T-helper 22 cell (primary cell): ENCODE measurements around the gene PPP1R9B.

Source experiments
- DNase-seq: peaks from one replicate; pipeline ENCODE4 v3.0.0-alpha.2; 2020; ENCODE audit warnings: low read depth

PPP1R9B gene, protein sequence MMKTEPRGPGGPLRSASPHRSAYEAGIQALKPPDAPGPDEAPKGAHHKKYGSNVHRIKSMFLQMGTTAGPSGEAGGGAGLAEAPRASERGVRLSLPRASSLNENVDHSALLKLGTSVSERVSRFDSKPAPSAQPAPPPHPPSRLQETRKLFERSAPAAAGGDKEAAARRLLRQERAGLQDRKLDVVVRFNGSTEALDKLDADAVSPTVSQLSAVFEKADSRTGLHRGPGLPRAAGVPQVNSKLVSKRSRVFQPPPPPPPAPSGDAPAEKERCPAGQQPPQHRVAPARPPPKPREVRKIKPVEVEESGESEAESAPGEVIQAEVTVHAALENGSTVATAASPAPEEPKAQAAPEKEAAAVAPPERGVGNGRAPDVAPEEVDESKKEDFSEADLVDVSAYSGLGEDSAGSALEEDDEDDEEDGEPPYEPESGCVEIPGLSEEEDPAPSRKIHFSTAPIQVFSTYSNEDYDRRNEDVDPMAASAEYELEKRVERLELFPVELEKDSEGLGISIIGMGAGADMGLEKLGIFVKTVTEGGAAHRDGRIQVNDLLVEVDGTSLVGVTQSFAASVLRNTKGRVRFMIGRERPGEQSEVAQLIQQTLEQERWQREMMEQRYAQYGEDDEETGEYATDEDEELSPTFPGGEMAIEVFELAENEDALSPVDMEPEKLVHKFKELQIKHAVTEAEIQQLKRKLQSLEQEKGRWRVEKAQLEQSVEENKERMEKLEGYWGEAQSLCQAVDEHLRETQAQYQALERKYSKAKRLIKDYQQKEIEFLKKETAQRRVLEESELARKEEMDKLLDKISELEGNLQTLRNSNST

GRCh38 chr17:50150354-50151040 lies at the start of gene PPP1R9B:
PPP1R9B (minus strand) TSS chr17:50150677; CDS start chr17:50150513, 164 bp downstream.
- DNase-seq: no peak

DNA sequence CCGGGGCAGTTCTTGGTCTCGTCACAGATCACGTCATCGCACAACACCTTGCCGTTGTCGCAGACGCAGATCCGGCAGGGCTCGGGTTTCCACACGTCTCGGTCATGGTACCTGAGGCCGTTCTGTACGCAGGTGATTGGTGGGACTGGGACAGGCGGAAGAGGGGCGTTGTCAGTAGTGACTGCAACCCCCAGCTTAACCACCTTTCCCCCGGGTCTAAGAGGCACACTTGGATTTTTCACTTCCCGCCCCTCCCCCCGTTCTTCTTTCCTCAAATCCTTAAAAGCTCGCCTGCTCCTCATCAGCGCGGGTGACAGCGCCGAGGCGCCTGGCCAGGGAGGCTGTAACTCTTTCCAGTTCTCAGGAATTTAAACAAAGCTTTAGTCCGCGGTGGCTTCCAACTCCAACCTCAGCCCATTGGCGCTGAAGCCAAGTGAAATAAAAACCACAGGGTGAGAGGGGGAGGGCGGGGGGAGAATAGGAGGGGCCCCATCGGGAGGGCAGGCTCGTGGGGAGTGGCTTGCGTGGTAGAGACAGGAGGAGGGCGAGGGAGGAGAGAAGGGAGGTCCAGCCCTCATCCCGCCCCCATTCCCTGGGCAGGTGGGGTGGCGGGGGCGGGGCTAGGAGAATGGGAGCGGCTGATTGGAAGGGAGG lies 49.5 kb upstream of the PPP1R9B start:
- DNase-seq: peak; percentile 86

GRCh38 chr17:50199211-50199802 lies 48.8 kb upstream of the PPP1R9B start:
- DNase-seq: no peak

DNA sequence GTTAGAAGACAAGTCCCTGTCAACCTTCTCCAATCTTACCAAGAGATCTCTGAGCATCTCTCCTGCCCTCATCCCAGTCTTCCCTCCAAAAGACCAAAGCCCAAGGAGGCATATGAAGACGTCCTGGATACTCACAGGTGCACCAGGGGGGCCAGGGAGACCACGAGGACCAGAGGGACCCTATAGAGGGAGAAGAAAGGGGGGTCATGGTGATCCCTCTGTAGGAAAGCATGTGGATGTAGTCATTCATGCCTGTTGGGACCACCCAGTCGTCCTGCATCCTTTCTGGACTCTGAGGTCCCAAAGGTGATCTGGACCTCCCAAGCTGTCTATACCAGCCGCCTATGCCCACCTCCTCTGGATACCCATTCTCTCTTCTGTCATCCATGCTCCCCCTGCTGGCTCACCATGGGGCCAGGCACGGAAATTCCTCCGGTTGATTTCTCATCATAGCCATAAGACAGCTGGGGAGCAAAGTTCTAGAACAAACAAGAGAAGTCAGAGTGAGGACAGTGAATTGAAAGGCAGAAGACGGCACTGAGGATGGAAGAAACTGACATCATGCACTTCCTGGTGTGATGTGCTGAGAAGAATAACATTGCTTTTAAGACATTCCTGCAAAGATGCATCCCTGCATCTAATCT lies 47.7 kb upstream of the PPP1R9B start:
- peak; percentile 24 for DNase-seq

DNA sequence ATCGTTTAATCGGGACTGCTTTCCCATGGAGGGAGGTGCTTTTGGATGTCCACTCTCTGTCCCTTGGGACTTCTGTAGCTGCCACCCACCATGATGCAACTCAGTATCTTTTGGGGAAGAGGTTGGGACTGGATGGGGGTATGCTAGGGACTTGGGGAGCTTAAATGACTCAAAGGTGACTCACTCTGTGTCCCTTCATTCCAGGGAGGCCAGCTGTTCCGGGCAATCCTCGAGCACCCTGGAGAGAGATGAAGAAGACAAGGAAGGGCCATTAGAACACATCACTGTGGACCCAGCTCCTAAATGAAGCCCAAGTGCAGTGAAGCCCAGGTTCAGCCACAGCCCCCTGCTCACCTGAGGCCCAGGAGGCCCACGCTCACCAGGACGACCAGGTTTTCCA lies 46.3 kb upstream of the PPP1R9B start:
- DNase-seq: no peak

GRCh38 chr17:50196036-50196435 lies 45.6 kb upstream of the PPP1R9B start:
- DNase-seq: no peak

DNA sequence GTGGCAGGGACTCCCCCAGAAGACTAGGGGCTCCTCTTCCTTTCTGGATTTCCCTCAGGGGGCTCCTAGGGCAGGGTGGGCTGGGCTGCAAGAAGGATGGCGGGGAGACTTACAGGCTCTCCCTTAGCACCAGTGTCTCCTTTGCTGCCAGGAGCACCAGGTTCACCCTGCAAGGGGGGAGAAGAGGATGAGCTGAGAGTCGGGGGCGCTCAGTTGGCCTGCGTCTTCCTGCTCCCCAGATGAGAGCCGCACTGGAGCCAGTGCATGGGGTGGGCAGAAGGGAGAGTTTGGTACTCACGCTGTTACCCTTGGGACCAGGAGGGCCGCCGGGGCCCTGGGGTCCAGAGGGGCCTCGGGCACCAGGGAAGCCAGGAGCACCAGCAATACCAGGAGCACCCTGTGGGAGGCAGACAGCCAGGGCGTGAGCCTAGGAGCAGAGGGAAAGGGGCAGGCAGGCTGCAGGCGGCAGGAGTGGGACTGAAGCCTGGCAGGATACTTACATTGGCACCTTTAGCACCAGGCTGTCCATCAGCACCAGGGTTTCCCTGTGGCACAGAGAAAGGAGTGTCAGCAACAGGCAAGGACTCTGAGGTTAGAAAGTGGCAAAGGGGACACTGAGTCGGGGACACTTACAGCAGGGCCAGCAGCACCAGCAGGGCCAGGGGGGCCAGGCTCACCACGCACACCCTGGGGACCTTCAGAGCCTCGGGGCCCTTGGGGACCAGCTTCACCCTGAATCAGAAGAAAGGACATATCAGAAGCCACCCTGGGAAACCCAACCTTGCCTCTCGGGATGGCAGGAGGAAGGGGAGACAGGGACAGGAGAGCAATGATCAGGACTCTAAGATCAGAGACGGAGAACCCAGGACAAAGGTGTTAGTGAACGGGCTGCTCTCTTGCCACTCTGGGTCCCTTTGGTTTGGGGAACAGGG lies 44.7 kb upstream of the PPP1R9B start:
- no peak for DNase-seq

DNA sequence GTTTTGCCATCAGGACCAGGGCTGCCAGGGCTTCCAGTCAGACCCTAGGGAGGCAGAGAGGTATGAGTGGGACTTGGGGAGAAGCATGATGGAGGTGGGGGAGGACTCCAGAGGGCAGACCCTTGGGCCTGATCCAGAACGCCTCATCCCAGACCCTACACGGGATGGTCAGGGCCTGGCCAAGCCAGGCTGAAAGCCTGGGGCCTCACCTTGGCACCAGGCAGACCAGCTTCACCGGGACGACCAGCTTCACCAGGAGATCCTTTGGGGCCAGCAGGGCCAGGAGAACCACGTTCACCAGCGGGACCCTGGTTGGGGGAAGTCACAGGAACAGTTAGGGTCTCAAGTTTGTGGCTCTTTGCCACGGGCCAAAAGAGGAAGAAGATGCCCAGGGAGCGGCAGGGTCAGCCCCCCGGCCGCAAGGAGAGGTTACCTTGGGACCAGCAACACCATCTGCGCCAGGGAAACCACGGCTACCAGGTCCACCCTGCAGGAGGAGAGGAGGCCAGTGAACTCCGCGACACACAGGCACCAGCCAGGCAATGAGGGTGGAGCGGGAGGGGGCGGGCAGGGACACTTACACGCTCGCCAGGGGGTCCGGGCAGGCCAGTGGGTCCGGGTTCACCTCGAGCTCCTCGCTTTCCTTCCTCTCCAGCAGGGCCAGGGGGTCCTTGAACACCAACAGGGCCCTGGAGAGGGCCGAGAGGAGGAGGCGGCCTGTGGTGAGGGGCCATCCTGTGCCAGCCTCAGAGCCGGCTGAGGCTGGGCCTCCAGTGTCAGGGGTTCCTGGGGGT lies 43.9 kb upstream of the PPP1R9B start:
- no peak for DNase-seq

DNA sequence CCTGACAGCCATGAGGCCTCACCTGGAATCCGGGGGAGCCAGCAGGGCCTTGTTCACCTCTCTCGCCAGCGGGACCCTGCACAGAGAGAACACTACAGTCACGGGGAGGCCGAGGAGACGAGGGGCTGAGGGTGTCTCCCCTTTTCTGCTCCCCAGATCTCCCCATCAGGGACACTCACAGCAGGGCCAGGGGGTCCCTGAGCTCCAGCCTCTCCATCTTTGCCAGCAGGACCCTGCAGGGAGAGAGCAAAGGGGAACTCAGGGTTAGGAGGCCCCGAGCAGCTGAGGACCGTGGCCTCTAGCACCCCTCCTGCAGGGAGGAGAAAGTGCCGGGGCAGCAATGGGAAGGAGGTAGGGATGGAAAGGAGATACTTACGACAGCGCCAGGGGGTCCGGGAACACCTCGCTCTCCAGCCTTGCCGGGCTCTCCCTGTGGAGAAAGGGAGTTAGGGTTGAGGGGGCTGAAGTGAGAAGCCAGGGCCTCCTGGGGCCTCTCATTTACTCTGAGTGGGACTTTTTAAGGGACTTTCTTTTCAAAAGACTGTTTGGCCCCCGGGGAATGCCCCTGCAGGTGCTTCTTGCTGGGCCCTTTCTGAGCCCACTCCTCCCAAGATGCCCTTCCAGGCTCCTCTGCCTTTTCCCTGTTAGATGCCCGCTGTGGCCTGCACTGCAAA lies 42.3 kb upstream of the PPP1R9B start:
- DNase-seq: no peak

GRCh38 chr17:50192144-50192617 lies 41.7 kb upstream of the PPP1R9B start:
- no peak for DNase-seq

DNA sequence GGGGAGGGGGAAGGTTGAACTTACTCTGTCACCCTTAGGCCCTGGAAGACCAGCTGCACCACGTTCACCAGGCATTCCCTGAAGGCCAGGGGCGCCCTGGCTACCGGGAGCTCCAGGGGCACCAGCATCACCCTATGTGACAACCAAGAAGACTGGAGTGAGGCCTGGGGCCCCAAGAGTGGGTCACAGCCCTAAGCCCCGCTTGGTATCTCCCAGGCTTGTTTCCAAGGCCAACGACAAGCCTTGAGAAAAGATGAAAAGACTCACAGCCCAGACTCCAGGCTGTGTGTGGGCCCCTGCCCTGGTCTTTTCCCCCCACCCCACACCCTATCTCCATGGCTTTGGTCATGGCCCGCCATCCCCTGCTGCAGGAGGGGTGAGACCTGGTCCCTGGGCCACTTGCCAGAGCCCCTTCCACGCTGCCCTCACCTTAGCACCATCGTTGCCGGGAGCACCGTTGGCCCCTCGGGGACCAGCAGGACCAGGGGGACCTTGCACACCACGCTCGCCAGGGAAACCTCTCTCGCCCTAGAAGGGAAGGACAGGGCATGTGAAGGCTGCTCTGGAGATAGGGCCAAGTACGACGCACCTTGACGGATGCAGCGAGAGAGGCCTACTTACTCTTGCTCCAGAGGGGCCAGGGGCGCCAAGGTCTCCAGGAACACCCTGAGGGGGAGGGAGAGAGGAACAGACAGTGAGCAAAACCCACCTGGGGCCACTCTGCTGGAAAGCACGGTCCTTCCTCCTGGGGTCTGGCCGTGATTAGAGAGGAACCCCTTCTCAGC lies 41.1 kb upstream of the PPP1R9B start:
- DNase-seq: no peak

GRCh38 chr17:50190603-50191358 lies 40.3 kb upstream of the PPP1R9B start:
- DNase-seq: no peak

DNA sequence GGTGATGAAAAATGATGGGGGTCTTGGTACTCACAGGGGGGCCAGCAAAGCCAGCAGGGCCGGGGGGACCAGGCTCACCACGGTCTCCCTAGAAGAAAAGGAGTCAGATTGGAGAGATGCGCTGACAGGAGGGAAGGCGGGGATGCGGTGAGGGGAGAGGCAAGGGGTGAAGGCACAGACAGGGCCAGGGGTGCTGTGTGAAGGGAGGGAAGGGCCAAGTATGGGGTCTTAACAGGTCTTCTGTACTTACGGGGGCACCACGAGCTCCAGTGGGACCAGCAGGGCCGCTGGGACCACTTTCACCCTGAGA lies 39.8 kb upstream of the PPP1R9B start:
- no peak for DNase-seq

DNA sequence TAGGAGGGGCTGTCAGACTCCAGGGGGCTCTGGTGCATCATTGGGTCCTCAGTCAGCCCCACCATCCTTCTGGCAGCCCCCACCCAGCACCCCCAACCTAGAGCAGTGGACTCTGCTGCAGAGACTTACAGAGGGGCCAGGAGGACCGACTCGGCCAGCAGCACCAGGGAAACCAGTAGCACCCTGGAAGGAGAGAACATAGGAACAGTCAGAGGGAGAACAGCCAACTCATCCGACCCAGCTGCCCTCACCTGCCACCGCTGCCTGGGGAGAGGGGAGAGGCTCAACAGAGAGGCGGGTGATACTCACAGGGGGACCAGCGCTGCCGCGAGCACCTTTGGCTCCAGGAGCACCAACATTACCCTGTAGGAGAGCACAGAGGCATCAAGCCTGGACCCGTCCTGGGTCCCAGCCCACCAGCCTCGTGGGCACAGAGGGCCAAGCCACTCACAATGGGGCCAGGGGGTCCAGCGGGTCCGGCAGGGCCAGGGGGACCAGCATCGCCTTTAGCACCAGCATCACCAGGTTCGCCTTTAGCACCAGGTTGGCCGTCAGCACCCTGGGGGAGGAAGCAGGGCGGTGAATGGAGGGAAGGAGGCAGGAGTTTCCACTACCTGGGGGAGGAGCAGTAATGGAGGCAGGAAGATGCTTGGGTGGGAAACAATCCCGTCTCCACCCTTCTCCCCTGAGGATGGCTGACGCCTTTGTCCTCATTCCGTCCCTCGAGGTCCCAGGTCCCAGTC lies 39.2 kb upstream of the PPP1R9B start:
- no peak for DNase-seq

DNA sequence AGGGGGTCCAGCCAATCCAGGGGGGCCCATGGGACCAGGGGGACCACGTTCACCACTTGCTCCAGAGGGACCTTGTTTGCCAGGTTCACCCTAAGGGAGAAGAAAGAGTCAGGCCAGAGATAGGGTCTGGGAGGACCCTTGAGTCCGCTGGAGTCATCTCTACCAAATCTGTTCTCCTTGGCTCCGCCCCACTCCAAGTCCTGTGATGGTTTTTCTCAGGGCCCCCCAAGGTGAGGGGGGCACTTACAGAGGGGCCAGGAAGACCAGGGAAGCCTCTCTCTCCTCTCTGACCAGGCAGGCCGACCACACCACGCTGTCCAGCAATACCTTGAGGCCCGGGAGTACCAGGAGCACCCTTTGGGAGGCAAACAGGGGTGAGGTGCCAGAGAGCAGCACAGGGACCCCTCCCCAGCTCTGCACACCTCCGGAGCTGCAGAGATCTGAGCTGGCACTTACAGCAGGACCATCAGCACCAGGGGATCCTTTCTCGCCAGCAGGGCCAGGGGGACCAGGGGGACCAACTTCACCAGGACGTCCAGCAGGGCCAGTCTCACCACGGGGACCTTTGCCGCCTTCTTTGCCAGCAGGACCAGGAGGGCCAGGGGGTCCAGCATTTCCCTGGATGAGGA lies 38.6 kb upstream of the PPP1R9B start:
- DNase-seq: no peak

- no peak for DNase-seq
These were observed 38.0 kb upstream of the PPP1R9B start for GRCh38 chr17:50188531-50188920.
